HG02798 (cell line): Measurements from ENCODE around the gene NTMT1.
"Not testable (repeated sequence)": the region's sequence is repeated elsewhere in the genome, so short reads cannot be mapped to it uniquely, and the experiment has no call there.

Source experiments
- ATAC-seq: cut with Tn5 transposase; IDR thresholded peaks from one replicate; pipeline ENCODE4 v1.9.1; 2021; ENCODE audit warnings: mild to moderate bottlenecking; ENCODE audit not compliant: unreplicated experiment, poor library complexity

NTMT1 gene

DNA sequence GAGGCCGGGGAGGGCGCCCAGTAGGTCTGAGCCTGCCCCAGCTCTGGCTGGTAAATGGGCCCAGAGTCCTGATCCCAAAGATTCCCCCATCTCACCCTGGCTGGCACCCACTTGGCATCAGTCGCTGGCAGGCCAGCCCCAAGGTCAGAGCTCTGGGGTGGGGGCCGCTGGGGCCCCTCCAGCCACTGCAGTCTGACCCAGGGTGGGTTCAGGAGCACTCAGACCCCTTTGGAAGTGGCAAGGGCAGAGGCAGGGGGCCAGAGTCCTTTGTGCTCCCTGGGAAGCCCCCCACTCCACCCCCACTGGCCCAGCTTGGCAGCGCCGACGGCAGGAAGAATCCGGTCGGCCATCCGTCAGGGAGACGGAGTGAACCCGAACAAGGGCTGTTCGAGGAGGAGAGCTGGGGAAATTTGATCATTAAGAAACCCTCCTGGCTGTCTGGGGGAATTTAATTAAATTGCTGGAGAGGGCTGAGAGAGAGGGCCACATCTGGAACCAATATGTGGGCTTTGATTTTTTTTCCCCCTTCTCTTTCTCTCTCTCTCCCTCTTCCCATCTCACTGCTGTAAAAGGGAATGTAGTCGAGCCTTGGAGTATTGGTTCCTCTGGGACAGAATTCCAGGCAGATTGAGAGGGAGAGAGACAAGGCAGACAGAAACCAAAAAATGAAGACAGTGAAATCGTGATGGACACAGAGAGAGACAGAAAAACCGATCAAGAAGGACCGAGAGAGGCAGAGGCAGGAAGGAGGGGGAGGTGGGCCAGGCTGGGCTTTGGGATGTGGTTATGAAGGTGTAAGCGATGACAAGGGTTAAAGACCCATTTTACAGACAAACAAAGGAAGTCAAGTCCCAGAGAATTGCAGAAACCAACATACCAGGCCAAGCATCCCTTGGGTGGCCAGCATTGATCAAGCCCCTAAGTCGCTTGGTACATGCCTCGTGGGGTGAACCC is 24.0 kb downstream of the NTMT1 start:
- ATAC-seq, result no peak

DNA sequence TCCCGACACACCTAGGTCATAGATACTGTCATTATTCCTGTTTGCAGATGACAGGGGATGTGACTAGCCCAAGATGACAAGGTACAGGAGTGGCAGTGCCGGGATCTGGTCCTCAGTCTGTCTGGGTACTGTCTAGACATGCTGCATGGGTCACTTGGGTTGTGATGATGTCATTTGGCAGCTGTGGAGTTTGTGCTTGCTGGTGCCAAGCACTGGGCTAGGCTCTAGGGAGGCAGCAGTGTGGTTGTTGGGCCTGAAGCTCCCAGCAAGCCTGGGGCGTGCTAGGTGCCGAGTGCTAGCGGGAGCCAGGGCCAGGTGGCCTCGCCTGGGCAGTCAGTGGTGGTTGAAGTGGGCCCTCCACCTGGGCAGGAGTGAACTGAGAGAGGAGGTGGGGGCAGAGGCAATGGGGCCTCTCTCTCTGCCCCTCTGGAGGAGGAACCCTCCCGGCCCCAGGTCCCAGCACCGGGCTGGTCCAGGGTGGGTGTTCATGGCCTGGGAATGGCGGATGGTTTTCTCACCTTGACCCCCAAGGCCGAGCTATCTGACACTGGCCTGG is 24.8 kb downstream of the NTMT1 start:
- ATAC-seq, result no peak

GRCh38 chr9:129653823-129654553 is 28.0 kb downstream of the NTMT1 start:
- no peak for ATAC-seq

GRCh38 chr9:129654554-129655040 is 28.6 kb downstream of the NTMT1 start:
- no peak for ATAC-seq

DNA sequence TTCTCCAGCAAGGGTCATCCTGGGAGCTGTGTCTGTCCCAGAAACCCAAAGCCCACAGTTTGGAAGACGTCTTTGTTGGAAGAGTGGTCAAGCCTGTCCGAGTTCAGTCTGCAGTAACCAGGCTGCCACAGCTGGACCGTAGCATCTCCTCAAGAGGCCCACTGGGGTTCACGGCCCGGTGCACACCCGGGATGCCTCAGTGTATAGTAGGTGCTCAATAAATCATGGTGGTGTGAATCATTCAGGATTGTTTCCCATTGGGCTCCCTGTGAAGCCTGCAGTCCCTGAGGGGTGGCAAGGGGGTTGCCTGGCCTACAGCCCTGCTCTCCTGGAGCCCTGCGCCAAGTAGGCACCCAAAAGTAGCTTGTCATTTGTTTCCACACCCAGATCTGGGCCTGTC is 29.2 kb downstream of the NTMT1 start:
- ATAC-seq, result no peak

GRCh38 chr9:129655696-129656095 is 29.7 kb downstream of the NTMT1 start:
- ATAC-seq, result no peak

- no peak for ATAC-seq
Observed at GRCh38 chr9:129656795-129657390, 30.9 kb downstream of the NTMT1 start.

GRCh38 chr9:129661029-129661428 is 35.1 kb downstream of the NTMT1 start:
- no peak for ATAC-seq

- not testable (repeated sequence) for ATAC-seq
Observed at GRCh38 chr9:129662239-129662638, 36.3 kb downstream of the NTMT1 start.

- no peak for ATAC-seq
Observed at GRCh38 chr9:129664746-129665388, 38.9 kb downstream of the NTMT1 start.

GRCh38 chr9:129665389-129665775 is 39.4 kb downstream of the NTMT1 start, which contains the start of gene PRRX2:
Gene PRRX2 (plus strand): TSS chr9:129665647. CDS start chr9:129665868, 221 bp downstream.
- ATAC-seq, result no peak

DNA sequence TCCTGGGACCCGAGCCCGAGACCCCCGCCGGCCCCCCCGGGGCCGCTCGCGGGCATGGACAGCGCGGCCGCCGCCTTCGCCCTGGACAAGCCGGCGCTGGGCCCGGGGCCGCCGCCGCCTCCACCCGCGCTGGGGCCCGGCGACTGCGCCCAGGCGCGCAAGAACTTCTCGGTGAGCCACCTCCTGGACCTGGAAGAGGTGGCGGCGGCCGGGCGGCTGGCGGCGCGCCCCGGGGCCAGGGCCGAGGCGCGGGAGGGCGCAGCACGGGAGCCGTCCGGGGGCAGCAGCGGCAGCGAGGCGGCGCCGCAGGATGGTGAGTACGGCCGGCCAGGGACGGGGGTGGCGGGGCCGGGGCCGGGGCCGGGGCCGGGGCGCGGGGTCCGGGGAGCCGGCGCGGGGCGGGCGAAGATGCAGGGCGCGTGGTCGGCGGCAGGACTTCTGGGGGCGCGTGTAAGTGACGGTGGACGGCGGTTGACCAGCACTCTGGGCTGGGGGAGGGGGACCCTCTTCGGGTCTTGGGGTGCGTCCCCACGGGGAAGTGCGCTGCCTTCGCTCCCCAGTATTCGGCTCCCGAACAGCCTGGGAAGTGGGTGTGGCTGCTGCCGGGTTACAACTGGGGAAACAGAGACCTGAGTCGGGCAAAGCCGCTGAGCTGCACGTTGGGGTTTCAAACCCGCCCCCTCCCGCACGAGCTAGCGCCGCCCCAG is 40.0 kb downstream of the NTMT1 start:
- ATAC-seq, result no peak

- ATAC-seq, result no peak
Observed at GRCh38 chr9:129666575-129666974, 40.6 kb downstream of the NTMT1 start.

GRCh38 chr9:129667378-129667777 is 41.4 kb downstream of the NTMT1 start:
- ATAC-seq, result no peak

- no peak for ATAC-seq
Observed at GRCh38 chr9:129667850-129668249, 41.9 kb downstream of the NTMT1 start.

DNA sequence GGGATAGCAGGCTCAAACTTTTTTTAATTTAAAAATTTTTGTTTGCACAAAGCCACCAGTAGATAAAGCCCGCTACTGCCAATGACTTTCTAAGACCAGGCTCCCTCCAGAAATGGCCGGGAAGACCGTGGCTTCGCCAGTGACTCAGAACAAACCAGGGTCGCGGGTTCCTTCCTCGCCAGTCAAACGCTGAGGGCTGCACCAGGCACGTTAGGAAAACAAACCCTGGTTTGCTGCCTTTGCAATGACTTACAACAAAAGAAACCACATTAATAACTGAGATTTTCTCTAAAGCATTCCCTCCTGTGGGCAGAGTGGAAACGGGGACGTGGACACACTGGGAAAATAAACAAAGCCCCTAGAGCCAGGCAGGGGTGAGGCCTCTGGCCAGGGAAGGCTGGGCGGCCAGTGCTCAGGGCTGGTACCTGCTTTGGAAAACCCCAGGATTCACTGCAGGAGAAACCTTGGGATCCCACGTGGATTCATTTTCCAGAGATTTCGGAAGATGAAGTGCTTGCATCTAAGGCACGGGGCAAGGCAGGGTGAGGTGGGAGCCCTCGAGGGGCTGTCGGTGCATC is 43.3 kb downstream of the NTMT1 start:
- ATAC-seq, result no peak

GRCh38 chr9:129669946-129670345 is 44.0 kb downstream of the NTMT1 start:
- no peak for ATAC-seq

GRCh38 chr9:129671065-129671464 is 45.1 kb downstream of the NTMT1 start:
- ATAC-seq, result no peak

- ATAC-seq, result no peak
Observed at GRCh38 chr9:129671519-129671918, 45.6 kb downstream of the NTMT1 start.
